OCI-LY7 (cell line): Measurements from ENCODE around the gene NCKAP5. TPM values are rescaled to one million over a fixed set of nuclear protein-coding genes. Genes with fewer than 3 reads are reported as not detected.

Experiments
- BruUV-seq: library from RNA; stranded (reverse); fragments of 400-500 nt; replicated peaks from 2 replicates; lab custom pipeline; 2021; lab: Mats Ljungman, UMichigan
- CTCF ChIA-PET: fragments of 300-600 bp; sonication (Branson Sonifier 250); formaldehyde crosslinking; loops from one replicate; lab custom pipeline; 2022; ENCODE audit warnings: antibody characterized with exemption; ENCODE audit not compliant: unreplicated experiment; lab: Charles Lee
- POLR2A ChIA-PET: fragments of 300-600 bp; sonication (Branson Sonifier 250); formaldehyde crosslinking; loops from one replicate; lab custom pipeline; 2022; ENCODE audit warnings: antibody characterized with exemption; lab: Charles Lee
- DNase-seq: peaks from one replicate; pipeline ENCODE4 v3.0.0-alpha.2; 2015; ENCODE audit warnings: low spot score
- H2AFZ ChIP-seq: fragments of 200-600 bp; sonication (generic), shearing (Covaris generic); 2 replicates; pipeline ENCODE4 v1.6.1; 2014; ENCODE audit warnings: mild to moderate bottlenecking, antibody characterized with exemption, low read length, moderate library complexity
- H3K27ac ChIP-seq: fragments of 200-600 bp; sonication (generic); 2 replicates; pipeline ENCODE4 v1.5.1; 2014; ENCODE audit warnings: mixed run types, low read depth, mild to moderate bottlenecking, moderate library complexity, low read length, inconsistent platforms; ENCODE audit not compliant: poor library complexity, severe bottlenecking
- H3K36me3 ChIP-seq: fragments of 200-600 bp; sonication (generic); 2 replicates; pipeline ENCODE4 v1.6.1; 2014; ENCODE audit warnings: mild to moderate bottlenecking, antibody characterized with exemption, low read length, moderate library complexity, mixed read lengths; ENCODE audit not compliant: insufficient read depth
- H3K4me1 ChIP-seq: fragments of 200-600 bp; sonication (generic); 2 replicates; pipeline ENCODE4 v1.5.1; 2014; ENCODE audit warnings: mild to moderate bottlenecking, low read length; ENCODE audit not compliant: insufficient read depth, poor library complexity, severe bottlenecking
- H3K4me2 ChIP-seq: fragments of 200-600 bp; sonication (generic); 2 replicates; pipeline ENCODE4 v1.6.1; 2014; ENCODE audit warnings: mild to moderate bottlenecking, low read length
- H3K4me3 ChIP-seq: fragments of 200-600 bp; sonication (generic); 2 replicates; pipeline ENCODE4 v1.5.1; 2014; ENCODE audit warnings: mild to moderate bottlenecking, low read depth, low read length; ENCODE audit not compliant: poor library complexity, severe bottlenecking
- H3K79me2 ChIP-seq: fragments of 200-600 bp; sonication (generic); 2 replicates; pipeline ENCODE4 v1.6.1; 2016; ENCODE audit warnings: low read depth, mild to moderate bottlenecking, low read length, moderate library complexity, mixed read lengths; ENCODE audit not compliant: insufficient read depth
- H3K9me2 ChIP-seq: fragments of 200-600 bp; sonication (generic); 2 replicates; pipeline ENCODE4 v1.6.1; 2016; ENCODE audit warnings: mild to moderate bottlenecking, low read length, mixed read lengths; ENCODE audit not compliant: insufficient read depth
- H3K9me3 ChIP-seq: fragments of 200-600 bp; sonication (generic); 2 replicates; pipeline ENCODE4 v1.6.1; 2014; ENCODE audit warnings: mild to moderate bottlenecking, mixed run types, low read length, mixed read lengths
- H4K20me1 ChIP-seq: fragments of 200-600 bp; sonication (generic); 2 replicates; pipeline ENCODE4 v1.6.1; 2014; ENCODE audit warnings: mild to moderate bottlenecking, antibody characterized with exemption, low read length, moderate library complexity, mixed read lengths; ENCODE audit not compliant: insufficient read depth
- CTCF ChIP-seq: fragments of 200-600 bp; sonication (generic); conservative IDR thresholded peaks from 2 replicates; pipeline ENCODE4 v1.5.1; 2014; ENCODE audit warnings: mild to moderate bottlenecking, antibody characterized with exemption, low read length, moderate library complexity, mixed read lengths
- EZH2phosphoT487 ChIP-seq: fragments of 200-600 bp; sonication (generic); IDR thresholded peaks from 2 replicates; pipeline ENCODE4 v1.6.1; 2018; ENCODE audit warnings: low read depth, borderline replicate concordance, mild to moderate bottlenecking, mixed run types, antibody characterized with exemption, low read length, moderate library complexity, mixed read lengths
- intact Hi-C: fragments of 100-400 bp; cut with micrococcal nuclease; formaldehyde crosslinking; loops from one replicate; pipeline ENCODE4 v1.10.0; 2022; ENCODE audit not compliant: unreplicated experiment
- total RNA-seq, 2 experiments: library from RNA; depleted of rRNA in 1 of 2; stranded (reverse); fragments of >200 nt in 1 of 2; shearing (Covaris generic) in 1 of 2; gene quantifications; 2 replicates each; pipeline ENCODE4 v1.2.3, GENCODE V29; 2014 to 2022

The NCKAP5 gene
- total RNA-seq, 2 experiments from 2014 or later: not detected

- intact Hi-C loops: no loop called here
- CTCF ChIA-PET: no interaction called here
- no peaks in the 10 kb centered on the region for H3K36me3 ChIP-seq
- no peak overlapping the region for H2AFZ ChIP-seq
- no peaks in the 10 kb centered on the region for H3K9me2 ChIP-seq
- H3K79me2 ChIP-seq: no peaks in the 10 kb centered on the region
- no peaks in the 10 kb centered on the region for H3K9me3 ChIP-seq
- no peaks in the 10 kb centered on the region for H4K20me1 ChIP-seq
- no peak overlapping the region for H3K27ac ChIP-seq
- DNase-seq: no peak
- no peaks in the 10 kb centered on the region for H3K4me1 ChIP-seq
- BruUV-seq: no TSS peak
- TF ChIP-seq EZH2phosphoT487: no peak
- no peak for TF ChIP-seq CTCF
- no peak overlapping the region for H3K4me3 ChIP-seq
- no peak overlapping the region for H3K4me2 ChIP-seq
- POLR2A ChIA-PET: no interaction called here
Observed at GRCh38 chr2:133574620-133575019, 6.4 kb upstream of the NCKAP5 start.

GRCh38 chr2:133574186-133574585 lies 5.9 kb upstream of the NCKAP5 start:
- Histone ChIP-seq H4K20me1 (no peaks in the 10 kb centered on the region), H2AFZ (no peak overlapping the region), H3K36me3 (no peaks in the 10 kb centered on the region), H3K4me3 (no peak overlapping the region), H3K9me2 (no peaks in the 10 kb centered on the region), H3K4me1 (no peaks in the 10 kb centered on the region), H3K4me2 (no peak overlapping the region), H3K27ac (no peak overlapping the region), H3K79me2 (no peaks in the 10 kb centered on the region), H3K9me3 (no peaks in the 10 kb centered on the region)
- intact Hi-C loops: no loop called here
- POLR2A ChIA-PET: no interaction called here
- CTCF ChIA-PET: no interaction called here
- DNase-seq: no peak
- TF ChIP-seq CTCF: no peak
- no peak for TF ChIP-seq EZH2phosphoT487
- BruUV-seq: no TSS peak

- intact Hi-C loops: no loop called here
- BruUV-seq: no TSS peak
- no peak overlapping the region for H2AFZ ChIP-seq
- H3K79me2 ChIP-seq: no peaks in the 10 kb centered on the region
- no peaks in the 10 kb centered on the region for H3K36me3 ChIP-seq
- H3K4me3 ChIP-seq: no peak overlapping the region
- H3K9me2 ChIP-seq: no peaks in the 10 kb centered on the region
- H3K4me1 ChIP-seq: no peaks in the 10 kb centered on the region
- no peaks in the 10 kb centered on the region for H4K20me1 ChIP-seq
- POLR2A ChIA-PET: no interaction called here
- DNase-seq: no peak
- no peak overlapping the region for H3K4me2 ChIP-seq
- no peak overlapping the region for H3K27ac ChIP-seq
- CTCF ChIA-PET: no interaction called here
- TF ChIP-seq EZH2phosphoT487: no peak
- no peak for TF ChIP-seq CTCF
- no peaks in the 10 kb centered on the region for H3K9me3 ChIP-seq
Observed at GRCh38 chr2:133573491-133574162, 5.4 kb upstream of the NCKAP5 start.
